Stimulated activated naive CD4-positive, alpha-beta T cell (primary cell): Measurements from ENCODE around the gene KIAA0232.
"Not testable (repeated sequence)": the region's sequence is repeated elsewhere in the genome, so short reads cannot be mapped to it uniquely, and the experiment has no call there.

Experiments
- DNase-seq, 6 experiments: peaks; one replicate each; lab custom pipeline; 2025; lab: John Stamatoyannopoulos, UW

KIAA0232 gene

DNA sequence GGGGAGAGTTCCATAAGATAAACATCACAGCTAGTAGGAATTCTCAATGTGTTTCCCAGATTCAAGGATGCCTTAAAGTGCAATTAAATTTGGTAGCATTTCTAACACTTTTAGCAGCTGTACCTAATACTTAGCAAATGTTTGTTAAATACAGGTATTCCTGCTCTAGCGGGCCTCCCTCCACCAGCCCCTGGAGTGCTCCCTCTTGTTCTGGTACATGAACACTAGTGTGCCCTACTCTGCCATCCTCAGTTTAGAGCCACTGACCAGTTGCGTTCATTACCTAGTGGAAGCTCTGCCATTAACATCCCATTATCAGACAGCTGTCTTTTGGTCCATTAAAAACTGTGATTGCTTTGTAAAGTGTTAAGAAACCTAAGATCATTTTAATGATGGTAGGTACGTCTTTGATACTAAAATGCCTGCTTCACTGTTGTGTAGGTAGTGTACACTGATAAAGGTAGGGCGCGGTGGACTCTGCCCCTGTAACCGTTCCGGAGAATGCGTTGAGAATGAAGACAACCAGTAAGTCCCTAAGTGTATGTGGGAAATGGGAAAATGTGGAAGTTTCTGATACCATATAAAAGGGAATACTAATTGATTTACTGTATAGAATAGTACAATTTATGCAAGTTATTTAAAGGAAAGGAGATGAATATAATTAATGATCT lies 21.7 kb downstream of the KIAA0232 start:
- DNase-seq, result no peak

DNA sequence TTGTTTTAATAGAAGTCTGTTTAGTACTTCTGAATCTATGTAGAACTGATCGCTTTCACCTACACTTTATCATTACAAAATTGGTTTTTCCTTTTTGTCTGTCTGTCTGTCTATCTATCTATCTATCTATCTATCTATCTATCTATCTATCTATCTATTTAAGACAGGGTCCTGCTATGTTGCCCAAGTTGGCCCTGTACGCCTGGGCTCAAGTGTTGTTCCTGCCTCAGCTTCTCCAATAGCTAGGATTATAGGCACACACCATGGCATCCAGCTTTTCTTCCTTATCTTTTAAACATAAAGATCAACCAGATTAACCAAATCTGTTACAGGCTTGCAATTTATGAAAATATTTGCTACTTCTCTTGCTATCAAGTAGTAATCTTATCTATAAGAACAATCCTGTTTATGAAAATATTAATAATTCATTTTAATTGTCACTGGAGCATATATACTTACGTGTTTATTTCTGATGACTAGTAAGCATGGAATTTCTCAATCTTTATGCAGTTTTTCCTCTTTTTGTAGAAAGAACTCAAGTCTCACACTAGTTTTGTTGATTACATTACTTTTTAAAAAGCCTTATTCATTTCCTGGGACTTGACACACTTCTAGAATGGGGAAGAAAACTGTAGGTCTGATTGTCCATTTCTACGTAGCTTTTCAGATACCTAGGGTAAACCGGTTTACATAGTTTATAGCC lies 24.5 kb downstream of the KIAA0232 start:
- no peak for DNase-seq

DNA sequence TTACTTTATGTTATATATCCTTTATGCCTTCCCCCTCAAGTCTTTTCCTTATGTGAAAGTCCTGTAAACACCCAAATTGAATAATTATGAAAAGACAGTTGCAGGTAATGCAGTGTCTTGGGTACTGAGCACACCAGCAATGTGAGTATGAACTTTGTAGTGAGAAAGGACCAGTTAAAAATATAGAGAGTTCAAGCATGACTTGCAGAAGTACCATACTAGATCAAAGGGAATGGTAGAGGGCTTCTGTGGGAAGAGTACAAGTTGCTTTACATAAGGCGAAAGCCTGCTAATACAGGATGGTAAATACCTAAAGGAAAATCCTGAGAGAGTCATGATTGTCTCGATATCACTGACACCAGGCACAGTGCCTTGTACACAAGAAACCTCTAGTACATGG lies 25.7 kb downstream of the KIAA0232 start:
- no peak for DNase-seq

DNA sequence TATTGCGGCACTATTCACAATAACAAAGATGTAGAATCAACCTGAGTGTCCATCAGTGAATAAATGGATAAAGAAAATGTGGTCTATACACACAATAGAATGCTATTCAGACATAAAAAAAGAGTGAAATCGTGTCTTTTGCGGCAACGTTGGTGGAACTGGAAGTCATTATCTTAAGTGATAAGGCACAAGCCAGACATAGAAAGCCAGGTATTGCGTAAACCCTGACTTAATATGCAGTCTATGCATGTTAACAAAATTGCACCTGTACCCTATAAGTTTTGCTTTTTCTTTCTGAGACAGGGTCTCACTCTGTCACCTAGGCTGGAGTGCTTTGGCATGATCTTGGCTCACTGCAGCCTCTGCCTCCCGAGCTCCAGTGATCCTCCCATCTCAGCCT lies 28.6 kb downstream of the KIAA0232 start:
- no peak for DNase-seq

- DNase-seq, result no peak
Measured at GRCh38 chr4:6812766-6813165, 30.2 kb downstream of the KIAA0232 start.

GRCh38 chr4:6813725-6814124 lies 31.2 kb downstream of the KIAA0232 start:
- DNase-seq, result no peak

- DNase-seq, result no peak
Measured at GRCh38 chr4:6815029-6815836, 32.7 kb downstream of the KIAA0232 start.

DNA sequence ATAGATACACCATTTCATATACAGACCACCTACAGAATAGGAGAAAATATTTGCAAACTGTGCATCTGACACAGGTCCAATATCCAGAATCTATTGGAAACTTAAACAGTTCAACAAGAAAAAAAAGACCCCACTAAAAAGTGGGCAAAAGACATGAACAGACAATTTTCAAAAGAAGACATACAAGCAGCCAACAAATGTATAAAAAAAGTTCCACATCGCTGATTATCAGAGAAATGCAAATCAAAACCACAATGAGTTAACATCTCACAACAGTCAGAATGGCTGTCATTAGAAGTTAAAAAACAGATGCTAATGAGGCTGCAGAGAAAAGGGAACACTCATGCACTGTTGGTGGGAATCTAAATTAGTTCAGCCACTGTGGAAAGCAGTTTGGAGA lies 36.8 kb downstream of the KIAA0232 start:
- DNase-seq, result no peak

DNA sequence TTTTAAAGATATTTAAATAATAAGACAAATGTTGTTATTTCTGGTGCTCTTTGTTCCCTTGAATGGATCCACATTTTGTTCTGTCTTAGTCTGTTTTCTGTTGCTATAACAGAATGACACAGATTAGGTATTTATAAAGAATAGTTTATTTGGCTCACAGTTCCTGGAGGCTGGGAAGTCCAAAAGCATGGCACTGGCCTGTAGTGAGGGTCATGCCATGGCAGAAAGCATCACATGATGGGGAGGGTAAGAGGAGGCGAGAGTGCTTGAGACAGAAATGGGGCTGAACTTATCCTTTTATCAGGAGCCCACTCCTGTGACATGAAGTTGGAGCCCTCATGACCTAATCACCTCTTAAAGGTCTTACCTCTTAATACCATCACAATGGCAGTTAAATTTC lies 38.2 kb downstream of the KIAA0232 start:
- no peak for DNase-seq

- no peak for DNase-seq
Measured at GRCh38 chr4:6824071-6824470, 41.5 kb downstream of the KIAA0232 start.

DNA sequence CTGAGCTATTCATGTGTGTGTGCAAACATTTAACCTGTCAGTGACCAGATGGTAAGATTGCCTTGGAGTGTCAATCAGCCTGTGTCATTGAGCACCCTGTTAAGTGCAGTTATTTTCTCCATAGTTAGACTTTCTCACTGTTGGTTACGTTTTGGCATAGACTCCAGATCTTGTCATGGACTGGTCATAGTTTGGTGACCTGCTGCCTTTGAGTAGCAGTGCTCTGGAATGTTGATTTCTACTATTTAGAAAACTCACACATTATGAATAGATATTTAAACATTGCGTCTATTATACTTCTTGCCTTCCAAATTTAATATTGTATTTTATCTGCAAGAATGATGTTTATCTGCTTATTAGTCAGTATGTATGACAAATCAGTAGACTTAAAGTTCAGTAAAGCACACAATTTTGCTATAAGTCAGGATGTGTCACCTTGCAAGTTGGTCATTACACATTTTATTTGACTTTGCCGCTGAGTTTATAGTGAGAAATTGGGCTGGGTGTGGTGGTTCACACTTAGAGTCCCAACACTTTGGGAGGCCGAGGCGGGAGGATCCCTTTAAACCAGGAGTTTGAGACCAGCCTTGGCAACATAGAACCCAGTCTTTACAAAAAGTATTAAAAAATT lies 42.4 kb downstream of the KIAA0232 start:
- DNase-seq, result no peak

DNA sequence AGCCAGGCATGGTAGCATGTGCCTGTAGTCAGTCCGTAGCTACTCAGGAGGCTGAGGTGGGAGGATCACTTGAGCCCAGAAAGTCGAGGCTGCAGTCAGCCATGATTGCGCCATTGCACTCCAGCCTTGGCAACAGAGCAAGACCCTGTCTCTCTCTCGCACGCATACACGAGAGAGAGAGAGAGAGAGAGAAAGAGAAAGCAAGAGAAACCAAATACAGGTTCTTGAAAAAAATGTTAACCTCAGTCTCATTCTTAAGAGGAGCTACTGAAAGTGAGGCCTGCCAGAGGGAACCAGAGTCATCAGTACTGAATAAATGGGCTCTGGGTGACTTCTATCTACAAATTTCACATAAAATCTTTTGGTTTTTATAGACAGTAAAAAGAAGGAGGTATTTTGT lies 42.9 kb downstream of the KIAA0232 start:
- DNase-seq, result no peak

DNA sequence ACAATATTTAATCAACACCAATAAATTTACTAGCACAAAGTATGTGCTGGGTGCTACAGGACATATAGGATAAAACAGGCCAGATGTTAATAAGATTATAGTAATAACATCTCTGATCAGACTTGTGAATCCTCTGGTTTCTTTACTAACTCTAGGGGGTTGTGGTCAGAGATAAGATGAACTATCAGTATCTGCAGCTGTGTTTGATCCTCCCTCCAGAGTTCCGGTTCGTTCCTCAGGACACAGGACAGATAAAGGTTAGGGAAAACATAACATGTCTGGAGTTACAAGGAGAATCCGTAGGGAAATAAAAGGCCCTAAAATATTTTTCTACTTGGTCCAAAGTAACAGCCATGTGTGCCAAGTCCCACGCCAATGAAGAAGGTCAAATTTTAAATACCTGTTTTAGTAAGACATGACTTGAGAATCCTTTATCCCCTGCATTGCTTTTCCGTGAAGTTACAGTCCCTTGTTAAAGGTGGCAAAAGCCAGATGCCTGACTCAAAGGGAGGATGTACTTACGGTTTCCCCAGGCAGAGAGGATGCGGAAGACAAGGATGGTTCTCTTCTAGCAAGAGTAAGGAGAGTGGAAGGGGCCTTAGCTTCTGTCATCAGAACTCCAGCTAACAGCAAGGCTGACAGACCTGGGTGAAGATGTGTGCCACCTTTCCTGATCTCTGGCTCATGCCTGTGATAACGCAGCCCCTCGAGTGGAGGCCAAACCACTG lies 44.4 kb downstream of the KIAA0232 start:
- no peak for DNase-seq

- no peak for DNase-seq
Measured at GRCh38 chr4:6829086-6829485, 46.6 kb downstream of the KIAA0232 start.

GRCh38 chr4:6834867-6835266 lies 52.3 kb downstream of the KIAA0232 start:
- DNase-seq, result no peak

DNA sequence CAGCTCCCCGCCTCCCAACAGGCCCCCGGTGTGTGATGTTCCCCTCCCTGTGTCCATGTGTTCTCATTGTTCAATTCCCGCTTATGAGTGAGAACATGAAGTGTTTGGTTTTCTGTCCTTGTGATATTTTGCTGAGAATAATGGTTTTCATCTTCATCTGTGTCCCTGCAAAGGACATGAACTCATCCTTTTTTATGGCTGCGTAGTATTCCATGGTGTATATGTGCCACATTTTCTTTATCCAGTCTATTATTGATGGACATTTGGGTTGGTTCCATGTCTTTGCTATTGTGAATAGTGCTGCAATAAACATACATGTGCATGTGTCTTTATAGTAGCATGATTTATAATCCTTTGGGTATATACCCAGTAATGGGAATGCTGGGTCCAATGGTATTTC lies 53.1 kb downstream of the KIAA0232 start:
- not testable (repeated sequence) for DNase-seq

DNA sequence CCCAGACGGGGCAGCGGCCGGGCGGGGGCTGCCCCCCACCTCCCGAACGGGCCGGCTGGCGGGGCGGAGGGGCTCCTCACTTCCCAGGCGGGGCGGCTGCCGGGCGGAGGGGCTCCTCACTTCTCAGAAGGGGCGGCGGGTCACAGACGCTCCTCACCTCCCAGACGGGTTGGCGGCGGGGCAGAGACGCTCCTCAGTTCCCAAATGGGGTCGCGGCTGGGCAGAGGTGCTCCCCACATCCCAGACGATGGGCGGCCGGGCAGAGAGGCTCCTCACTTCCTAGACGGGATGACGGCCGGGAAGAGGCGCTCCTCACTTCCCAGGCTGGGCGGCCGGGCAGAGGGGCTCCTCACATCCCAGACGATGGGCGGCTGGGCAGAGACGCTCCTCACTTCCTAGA lies 54.6 kb downstream of the KIAA0232 start:
- DNase-seq, result not testable (repeated sequence)

- no peak for DNase-seq
Measured at GRCh38 chr4:6839579-6839978, 57.1 kb downstream of the KIAA0232 start.

- DNase-seq, result no peak
Measured at GRCh38 chr4:6840062-6840976, 57.8 kb downstream of the KIAA0232 start.

DNA sequence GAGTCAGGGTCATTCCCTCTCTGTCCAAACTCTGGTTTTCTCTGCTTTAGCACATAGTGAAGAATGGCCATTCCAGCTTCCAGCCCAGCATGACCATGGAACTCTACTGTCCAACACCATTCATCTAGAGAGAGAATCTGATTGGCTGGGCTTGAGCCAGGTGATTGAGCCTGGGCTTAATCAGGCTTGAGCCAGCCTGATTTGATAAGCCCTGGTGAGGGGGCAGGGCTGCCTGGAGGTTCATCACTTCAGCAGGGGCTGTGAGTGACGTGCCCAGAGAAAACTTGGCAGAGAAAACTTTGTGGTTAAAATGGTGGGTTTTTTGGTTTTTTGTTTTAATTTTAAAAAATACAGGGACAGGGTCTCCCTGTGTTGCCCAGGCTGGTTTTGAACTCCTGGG lies 62.5 kb downstream of the KIAA0232 start:
- no peak for DNase-seq

DNA sequence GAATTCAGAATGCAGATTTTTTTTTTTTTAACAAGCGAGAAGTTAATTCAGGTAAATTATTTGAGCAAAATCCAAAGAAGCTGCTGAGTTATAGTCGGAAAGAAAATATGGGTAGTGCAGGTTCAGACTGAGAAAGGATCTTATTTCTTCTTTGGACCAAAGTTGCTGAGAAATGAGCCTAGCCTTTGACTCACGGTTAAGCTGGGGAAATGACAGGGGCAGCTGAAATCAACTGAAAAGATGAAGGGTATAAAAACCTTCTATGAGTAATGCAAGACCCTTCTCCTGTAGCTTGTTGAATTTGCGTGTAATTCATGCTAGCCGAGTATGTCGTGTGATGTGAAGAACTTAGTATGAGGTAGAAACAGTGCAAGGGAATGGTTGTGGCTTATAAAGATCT lies 63.0 kb downstream of the KIAA0232 start:
- DNase-seq, result no peak
